H1 (cell line): ENCODE measurements around the gene ACAA1.

Experiments
- FOSL1 ChIP-seq: IDR thresholded peaks from 2 replicates; pipeline ENCODE4 v1.6.1; 2011; ENCODE audit warnings: mild to moderate bottlenecking, low read depth, low read length, moderate library complexity; ENCODE audit not compliant: insufficient read depth
- POLR2A ChIP-seq, 2 experiments: IDR thresholded peaks; 1 replicate in 1 of 2; 2 replicates in 1 of 2; pipeline ENCODE4 v1.6.1; 2011; ENCODE audit warnings: low read depth in 2 of 2, low read length in 2 of 2, mild to moderate bottlenecking in 2 of 2; ENCODE audit errors: control extremely low read depth in 1 of 2
- POLR2AphosphoS5 ChIP-seq: IDR thresholded peaks from 2 replicates; pipeline ENCODE4 v1.6.1; 2011; ENCODE audit warnings: low read depth, low read length
- RAD21 ChIP-seq, 2 experiments: IDR thresholded peaks in 1 of 2; conservative IDR thresholded peaks in 1 of 2; 2 replicates each; pipeline ENCODE4 v1.6.1; 2011; ENCODE audit warnings: low read depth in 2 of 2, low read length in 2 of 2, improper control_type of control experiment in 1 of 2, inconsistent platforms in 1 of 2, mild to moderate bottlenecking in 1 of 2, moderate library complexity in 1 of 2
- SRF ChIP-seq: IDR thresholded peaks from 2 replicates; pipeline ENCODE4 v1.6.1; 2011; ENCODE audit warnings: mild to moderate bottlenecking, low read depth, low read length, moderate library complexity

DNA sequence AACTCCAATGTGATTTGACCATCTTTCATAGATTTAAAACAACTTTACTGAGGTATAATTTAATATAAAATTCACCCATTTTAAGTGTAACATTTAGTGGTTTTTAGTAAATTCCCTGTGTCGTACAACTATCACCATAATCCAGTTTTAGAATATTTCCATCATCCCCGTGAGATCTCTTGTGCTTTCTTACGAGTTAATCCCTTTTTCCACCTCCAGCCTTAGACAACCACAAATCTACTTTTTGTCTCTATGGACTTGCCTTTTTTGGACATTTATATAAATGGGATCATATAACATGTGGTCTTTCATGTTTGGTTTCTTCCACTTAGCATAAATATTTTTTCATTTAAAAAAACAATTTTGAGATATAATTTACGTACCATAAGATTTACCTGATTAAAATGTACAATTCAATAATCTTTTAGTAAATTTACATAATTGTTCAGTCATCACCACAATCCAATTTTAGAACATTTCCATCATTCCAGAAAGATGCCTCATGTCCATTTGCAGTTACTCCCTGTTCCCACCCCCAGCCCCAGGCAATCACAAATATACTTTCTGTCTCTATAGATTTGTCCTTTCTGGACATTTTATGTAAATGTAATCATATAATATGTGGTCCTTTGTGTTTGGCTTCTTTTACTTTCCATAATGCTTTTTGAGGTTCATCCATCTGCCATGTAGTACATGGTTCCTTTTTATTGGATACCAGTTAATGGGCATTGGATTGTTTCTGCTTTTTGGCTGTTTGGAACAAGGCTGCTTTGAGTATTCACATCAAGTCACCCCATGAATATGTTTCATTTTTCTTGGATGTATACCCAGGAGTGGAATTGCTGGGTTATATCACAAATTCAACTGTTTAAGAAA is 31.5 kb upstream of the ACAA1 start:
- no peak for TF ChIP-seq POLR2AphosphoS5
- no peak for TF ChIP-seq SRF
- no peak for TF ChIP-seq RAD21 (IDR thresholded peaks at IDR 0.05 in 1 of 2, conservative IDR thresholded peaks at IDR 0.05 in 1 of 2; ENCODE audit: low read depth in 2 of 2, low read length in 2 of 2)
- no peak for TF ChIP-seq FOSL1
- TF ChIP-seq POLR2A (IDR thresholded peaks at IDR 0.05; ENCODE audit: control extremely low read depth in 1 of 2, low read depth in 2 of 2, low read length in 2 of 2): no peak
